Posterior cingulate gyrus (tissue), 11 donors: Measurements from ENCODE around the gene FOXK1.
"Not testable (repeated sequence)": the region's sequence is repeated elsewhere in the genome, so short reads cannot be mapped to it uniquely, and the experiment has no call there.

Experiments
- DNase-seq, 10 donors: peaks; one replicate each; pipeline versions ENCODE4 v3.0.0 to v3.0.0-alpha.2; 2020 to 2021; ENCODE audit warnings: mixed read lengths in 3 of 10
- intact Hi-C: fragments of 100-400 bp; cut with DNase I; formaldehyde crosslinking; loops from one replicate; pipeline ENCODE4 v1.15.1; 2023

FOXK1 gene

DNA sequence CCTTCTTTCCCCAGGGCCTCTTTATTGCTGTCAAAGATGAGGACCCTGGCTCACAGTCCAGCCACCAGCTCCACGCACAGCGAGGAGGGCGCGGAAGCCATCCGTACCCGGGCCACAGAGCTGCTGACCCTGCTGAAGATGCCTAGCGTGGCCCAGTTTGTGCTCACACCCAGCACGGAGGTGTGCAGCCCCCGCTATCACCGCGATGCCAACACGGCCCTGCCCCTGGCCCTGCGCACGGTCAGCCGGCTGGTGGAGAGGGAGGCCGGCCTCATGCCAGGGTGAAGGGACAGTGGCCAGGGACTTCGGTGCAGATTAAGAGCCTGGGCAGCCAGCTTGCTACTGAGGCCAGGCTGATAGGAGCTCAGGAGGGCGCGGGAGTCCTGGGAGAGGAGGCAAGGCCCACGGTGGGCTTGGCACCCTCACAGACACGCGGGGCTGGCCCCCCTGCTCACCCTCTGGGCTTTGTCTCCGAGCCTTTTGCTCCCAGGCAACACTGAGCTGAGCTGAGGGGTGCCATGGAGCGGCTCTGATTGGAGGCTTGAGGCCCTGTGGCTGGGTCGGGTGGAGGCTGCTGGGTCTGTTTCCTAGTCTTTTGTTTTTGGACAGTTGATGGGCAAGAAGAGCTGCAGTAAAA is 109.1 kb downstream of the FOXK1 start:
- intact Hi-C loops: no loop called here
- peak in 2 of 10 donors; percentile 65 to 83 for DNase-seq

- DNase-seq: peak; percentile 64 to 97 (median 86)
- intact Hi-C loops: no loop called here
These were observed 109.8 kb downstream of the FOXK1 start for GRCh38 chr7:4791738-4792536.

DNA sequence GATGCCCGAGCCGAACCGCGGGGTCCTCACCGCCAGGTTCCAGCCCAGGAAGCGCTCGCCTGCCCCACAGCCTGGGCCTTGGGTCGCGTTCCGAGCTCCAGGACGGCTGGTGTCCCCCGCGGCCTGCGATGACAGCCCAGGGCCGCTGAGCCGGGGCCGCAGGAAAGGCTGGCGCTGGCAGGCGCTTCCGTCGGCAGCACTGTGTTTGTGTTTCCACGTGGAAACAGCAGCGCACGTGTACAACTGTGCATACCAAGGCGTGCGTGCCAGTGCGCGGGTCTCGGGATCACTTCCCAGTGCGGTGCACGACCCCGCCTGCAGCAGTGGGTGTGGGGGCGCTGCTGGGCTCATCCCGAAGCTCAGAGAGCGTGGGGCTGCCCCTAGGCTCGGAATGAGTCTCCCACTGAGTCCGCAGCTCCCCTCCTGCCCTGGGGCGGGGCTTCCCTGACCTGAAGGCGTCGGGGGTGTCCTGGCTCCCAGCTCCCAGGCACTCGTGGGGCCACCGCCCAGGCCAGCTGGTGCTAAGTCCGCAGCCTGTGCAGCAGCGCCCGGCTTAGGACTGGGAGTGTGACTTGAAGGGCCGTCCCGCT is 110.5 kb downstream of the FOXK1 start:
- intact Hi-C loops: no loop called here
- DNase-seq: peak in 1 of 10 donors; percentile 87

DNA sequence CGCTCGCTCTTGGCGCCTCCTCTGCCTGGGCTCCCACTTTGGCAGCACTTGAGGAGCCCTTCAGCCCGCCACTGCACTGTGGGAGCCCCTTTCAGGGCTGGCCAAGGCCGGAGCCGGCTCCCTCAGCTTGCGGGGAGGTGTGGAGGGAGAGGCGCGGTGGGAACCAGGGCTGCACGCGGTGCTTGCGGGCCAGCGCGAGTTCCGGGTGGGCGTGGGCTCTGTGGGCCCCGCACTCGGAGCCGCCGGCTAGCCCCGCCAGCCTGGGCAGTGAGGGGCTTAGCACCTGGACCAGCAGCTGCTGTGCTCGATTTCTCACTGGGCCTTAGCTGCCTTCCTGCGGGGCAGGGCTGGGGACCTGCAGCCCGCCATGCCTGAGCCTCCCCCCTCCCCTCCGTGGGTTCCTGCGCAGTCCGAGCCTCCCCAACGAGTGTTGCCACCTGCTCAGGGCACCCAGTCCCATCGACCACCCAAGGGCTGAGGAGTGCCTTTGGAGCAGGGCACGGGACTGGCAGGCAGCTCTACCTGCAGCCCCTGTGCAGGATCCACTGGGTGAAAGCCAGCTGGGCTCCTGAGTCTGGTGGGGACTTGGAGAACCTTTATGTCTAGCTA is 111.4 kb downstream of the FOXK1 start:
- intact Hi-C loops: not testable (repeated sequence)
- peak in 1 of 10 donors; percentile 84 for DNase-seq

DNA sequence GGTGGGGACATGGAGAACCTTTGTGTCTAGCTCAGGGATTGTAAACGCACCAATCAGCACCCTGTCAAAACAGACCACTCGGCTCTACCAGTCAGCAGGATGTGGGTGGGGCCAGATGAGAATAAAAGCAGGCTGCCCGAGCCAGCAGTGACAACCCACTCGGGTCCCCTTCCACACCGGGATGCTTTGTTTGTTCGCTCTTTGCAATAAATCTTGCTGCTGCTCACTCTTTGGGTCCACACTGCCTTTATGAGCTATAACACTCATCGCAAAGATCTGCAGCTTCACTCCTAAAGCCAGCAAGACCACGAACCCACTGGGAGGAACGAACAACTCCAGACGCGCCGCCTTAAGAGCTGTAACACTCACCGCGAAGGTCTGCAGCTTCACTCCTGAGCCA is 112.1 kb downstream of the FOXK1 start:
- intact Hi-C loops: not testable (repeated sequence)
- DNase-seq: peak in 1 of 10 donors; percentile 81

DNA sequence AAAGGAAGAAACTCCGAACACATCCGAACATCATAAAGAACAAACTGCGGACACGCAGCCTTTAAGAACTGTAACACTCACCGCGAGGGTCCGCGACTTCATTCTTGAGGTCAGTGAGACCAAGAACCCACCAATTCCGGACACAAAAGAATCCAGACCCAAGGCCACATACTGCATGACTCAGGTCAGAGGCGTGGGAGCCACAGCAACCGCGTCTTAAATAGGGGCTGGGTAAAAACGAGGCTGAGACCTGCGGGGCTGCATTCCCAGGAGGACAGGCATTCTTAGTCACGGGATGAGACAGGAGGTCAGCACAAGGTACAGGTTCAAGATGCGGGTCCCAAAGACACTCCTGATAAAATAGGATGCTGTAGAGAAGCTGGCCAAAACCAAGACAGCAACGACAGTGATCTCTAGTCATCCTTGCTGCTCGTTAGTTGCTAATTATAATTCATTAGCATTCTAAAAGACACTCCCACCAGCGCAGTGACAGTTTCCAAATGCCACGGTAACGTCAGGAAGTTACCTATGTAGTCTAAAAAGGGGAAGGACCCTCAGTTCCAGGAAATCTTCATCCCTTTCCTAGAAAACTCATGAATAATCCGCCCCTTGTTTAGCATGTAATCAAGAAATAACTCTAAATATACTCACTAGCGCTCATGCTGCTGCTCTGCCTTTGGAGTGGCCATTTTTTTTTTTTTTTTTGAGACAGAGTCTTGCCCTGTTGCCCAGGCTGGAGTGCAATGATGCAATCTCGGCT is 112.7 kb downstream of the FOXK1 start:
- intact Hi-C loops: loop anchor here (5.0 kb wide), 2 partner anchors 88 to 168 kb away; partner anchors contain the start of gene RADIL
- DNase-seq: no peak

DNA sequence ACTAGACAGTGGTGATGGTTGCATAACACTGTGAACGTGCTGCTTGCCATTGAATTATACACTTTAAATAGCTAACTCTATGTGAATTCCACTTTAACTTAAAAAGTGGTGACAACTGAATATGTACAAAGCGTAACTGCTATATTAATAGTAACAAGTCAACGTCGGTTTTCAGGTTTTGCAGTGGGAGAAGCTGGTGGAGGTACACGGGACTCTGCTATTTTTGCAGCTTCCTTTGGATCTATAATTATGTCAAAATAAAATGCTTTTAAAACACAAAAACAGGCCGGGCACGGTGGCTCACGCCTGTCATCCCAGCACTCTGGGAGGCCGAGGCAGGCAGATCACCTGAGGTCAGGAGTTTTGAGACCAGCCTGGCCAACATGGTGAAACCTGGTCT is 114.4 kb downstream of the FOXK1 start:
- DNase-seq: peak in 1 of 10 donors; percentile 82
- intact Hi-C loops: loop anchor here (5.0 kb wide), 2 partner anchors 86 to 166 kb away; partner anchors contain the start of gene RADIL

DNA sequence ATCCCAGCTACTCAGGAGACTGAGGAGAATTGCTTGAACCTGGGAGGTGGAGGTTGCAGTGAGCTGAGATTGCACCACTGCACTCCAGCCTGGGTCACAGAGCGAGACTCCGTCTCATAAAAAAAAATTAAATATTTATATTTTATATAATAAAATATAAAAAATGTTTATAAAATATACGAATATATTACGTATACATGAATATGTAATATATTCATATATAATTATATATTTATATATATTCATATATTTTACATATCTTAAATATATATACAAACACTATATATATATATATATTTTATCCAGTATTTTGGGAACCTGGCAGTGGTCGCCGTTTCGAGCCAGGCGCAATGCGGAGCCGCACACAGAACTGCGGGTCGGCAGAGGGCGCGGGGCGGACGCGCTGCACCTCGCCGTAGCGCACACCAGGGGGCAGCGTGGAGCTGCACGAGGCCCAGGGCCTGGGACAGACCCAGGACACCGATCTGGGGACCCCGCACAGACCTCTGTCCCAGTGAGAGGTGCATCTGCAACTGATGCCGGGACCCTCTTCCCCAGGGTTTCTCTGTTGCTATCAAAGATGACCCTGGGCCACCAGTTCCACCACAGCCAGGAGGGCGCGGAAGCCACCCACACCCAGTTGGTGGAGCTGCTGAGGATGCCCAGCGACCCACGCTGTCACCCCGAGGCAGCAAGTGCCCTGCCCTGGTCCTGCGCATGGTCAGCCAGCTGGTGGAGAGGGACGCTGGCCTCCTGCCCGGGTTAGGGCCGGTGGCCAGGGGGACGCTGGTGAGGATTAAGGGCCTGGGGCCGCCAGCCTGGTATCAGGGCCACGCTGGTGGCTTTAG is 116.0 kb downstream of the FOXK1 start:
- DNase-seq: peak in 5 of 10 donors; percentile 49 to 94 (median 54)
- intact Hi-C loops: loop anchor here (1.0 to 5.0 kb wide), 3 partner anchors 84 to 287 kb away; partner anchors contain the start of gene RADIL

- intact Hi-C loops: loop anchor here (1.0 to 5.0 kb wide), 3 partner anchors 84 to 287 kb away; partner anchors contain the start of gene RADIL
These were observed 116.7 kb downstream of the FOXK1 start for GRCh38 chr7:4798706-4799235.

DNA sequence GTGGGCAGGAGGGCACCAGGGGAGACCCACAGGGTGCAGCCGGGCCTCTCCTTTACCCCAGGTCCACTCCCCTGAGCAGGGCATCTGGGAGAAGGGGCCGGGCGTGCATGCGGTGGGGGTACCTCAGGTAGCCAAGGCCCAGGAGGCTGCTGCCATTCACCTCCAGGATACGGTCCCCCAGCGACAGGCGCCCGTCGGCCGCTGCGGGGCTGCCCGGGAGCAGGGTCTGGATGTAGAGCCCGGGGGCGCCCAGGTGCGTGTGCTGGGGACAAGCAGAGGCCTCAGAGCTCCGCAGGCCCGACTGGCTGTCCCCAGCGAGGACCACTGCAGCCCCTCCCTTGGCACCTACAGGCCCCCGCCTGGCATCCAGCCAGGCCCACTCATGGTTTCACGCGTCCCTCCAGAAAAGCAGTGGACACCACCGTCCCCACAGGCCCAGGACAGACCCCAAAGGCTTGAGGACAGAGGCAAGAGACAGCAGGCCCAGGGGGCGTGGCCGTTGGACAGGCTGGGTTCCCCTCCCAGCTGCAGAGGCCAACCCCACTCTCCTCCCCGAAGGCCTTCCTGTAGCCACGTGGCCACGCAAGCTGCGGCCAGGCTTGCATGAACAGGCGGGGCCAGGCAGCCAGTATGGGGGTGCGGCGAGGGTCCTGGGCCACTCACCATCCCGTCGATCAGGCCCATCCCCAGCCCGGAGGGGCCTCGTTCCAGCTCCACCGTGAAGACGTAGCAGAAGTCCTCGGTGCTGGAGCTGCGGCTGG is 117.6 kb downstream of the FOXK1 start:
- intact Hi-C loops: loop anchor here (5.0 kb wide), 2 partner anchors 83 to 163 kb away; partner anchors contain the start of gene RADIL

More at GRCh38 chr7:4798706-4799235, 116.7 kb downstream of the FOXK1 start:
- no peak for DNase-seq

GRCh38 chr7:4800487-4800886 is 118.4 kb downstream of the FOXK1 start:
- intact Hi-C loops: no loop called here
- no peak for DNase-seq

More for the DNA sequence above, 117.6 kb downstream of the FOXK1 start:
- no peak for DNase-seq

GRCh38 chr7:4800926-4801838 is 119.1 kb downstream of the FOXK1 start:
- DNase-seq: peak in 1 of 10 donors; percentile 79
- intact Hi-C loops: no loop called here

GRCh38 chr7:4801839-4802231 is 119.7 kb downstream of the FOXK1 start:
- peak in 1 of 10 donors; percentile 64 for DNase-seq
- intact Hi-C loops: no loop called here

GRCh38 chr7:4802577-4802976 is 120.5 kb downstream of the FOXK1 start:
- DNase-seq, intact Hi-C loops: not testable (repeated sequence)

DNA sequence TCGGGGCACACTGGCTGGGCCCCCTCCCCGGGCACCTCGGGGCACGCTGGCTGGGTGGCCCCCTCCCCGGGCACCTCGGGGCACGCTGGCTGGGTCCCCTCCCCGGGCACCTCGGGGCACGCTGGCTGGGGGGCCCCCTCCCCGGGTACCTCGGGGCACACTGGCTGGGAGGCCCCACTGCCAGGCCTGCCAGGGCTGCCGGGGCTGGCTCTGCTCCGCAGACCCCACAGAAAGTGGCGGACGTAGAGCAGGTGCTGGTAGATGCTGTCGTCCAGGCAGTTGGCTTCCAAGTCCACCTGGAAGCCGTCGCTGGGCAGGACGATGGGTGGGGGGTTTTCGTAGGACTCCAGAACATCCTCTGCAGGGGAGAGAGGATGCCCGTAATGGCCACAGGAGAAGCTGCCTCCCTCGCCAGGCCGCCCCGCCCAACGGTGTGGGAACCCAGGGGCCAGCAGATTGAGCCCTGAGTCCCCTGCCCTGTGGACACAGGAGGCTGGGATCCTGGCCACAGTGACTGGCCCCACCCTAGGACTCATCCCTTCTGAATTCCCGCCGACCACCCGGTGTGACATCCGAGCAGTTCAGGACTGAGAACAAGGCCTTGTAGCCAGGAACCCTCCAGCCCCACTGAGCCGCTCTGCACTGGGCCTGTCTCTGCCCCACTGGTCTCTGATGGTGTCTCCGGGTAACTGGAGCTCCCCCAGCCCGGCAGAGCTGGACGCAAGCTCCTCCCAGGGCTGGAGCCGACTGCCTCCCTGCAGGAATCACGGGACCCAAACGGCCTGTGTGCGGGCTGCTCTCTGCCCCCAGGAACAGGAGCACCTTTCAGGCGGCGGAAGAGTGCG is 121.5 kb downstream of the FOXK1 start:
- intact Hi-C loops: no loop called here
- no peak for DNase-seq
